SK-N-SH (cell line): ENCODE measurements around the gene MAPK8IP3. TPM values are rescaled to one million over a fixed set of nuclear protein-coding genes. Genes with fewer than 3 reads are reported as not detected.

Experiments
- CTCF ChIA-PET: fragments of 300-600, 350-600 bp; formaldehyde crosslinking; extraction: SDS; loops from one replicate; lab custom pipeline; 2021; lab: Yijun Ruan, JAX
- POLR2A ChIA-PET: fragments of 350-600 bp; sonication (Branson Sonifier 250); formaldehyde crosslinking; extraction: SDS; loops from one replicate; lab custom pipeline; 2020; ENCODE audit warnings: antibody characterized with exemption, inconsistent platforms; lab: Yijun Ruan, JAX
- DNase-seq: peaks from one replicate; pipeline ENCODE4 v3.0.0; 2012
- H2AFZ ChIP-seq: fragments of 200-600 bp; sonication (generic); 2 replicates; pipeline ENCODE4 v1.8.1; 2016; ENCODE audit warnings: antibody characterized with exemption, mild to moderate bottlenecking, low read depth
- H3F3A ChIP-seq: fragments of 200-600 bp; sonication (generic); replicated peaks from 2 replicates; pipeline ENCODE3; 2016; ENCODE audit warnings: antibody characterized with exemption, mild to moderate bottlenecking; ENCODE audit not compliant: insufficient read depth
- H3K27ac ChIP-seq, 2 experiments: fragments of 200-500 bp in 1 of 2; fragments of 200-600 bp in 1 of 2; sonication (Bioruptor generic) in 1 of 2; sonication (generic), shearing (Covaris generic) in 1 of 2; 2 replicates each; pipeline versions ENCODE4 v1.5.1 to v1.6.1; 2014 to 2016; ENCODE audit warnings: low read depth in 2 of 2, inconsistent platforms in 1 of 2, low read length in 1 of 2, mild to moderate bottlenecking in 1 of 2, mixed read lengths in 1 of 2
- H3K27me3 ChIP-seq: fragments of 200-600 bp; sonication (generic), shearing (Covaris generic); 2 replicates; pipeline ENCODE4 v1.6.1; 2016; ENCODE audit warnings: mixed run types; ENCODE audit not compliant: insufficient read depth
- H3K36me3 ChIP-seq, 2 experiments: fragments of 200-500 bp in 1 of 2; fragments of 200-600 bp in 1 of 2; sonication (Bioruptor generic) in 1 of 2; sonication (generic) in 1 of 2; replicated peaks in 1 of 2; 2 replicates each; pipeline versions ENCODE3 to v1.5.1; 2014 to 2016; ENCODE audit warnings: low read length in 1 of 2, mild to moderate bottlenecking in 1 of 2; ENCODE audit not compliant: insufficient read depth in 2 of 2, control insufficient read depth in 1 of 2
- H3K4me1 ChIP-seq, 2 experiments: fragments of 200-500 bp in 1 of 2; fragments of 200-600 bp in 1 of 2; sonication (Bioruptor generic) in 1 of 2; sonication (generic), shearing (Covaris generic) in 1 of 2; 2 replicates each; pipeline versions ENCODE4 v1.5.1 to v1.6.1; 2014 to 2016; ENCODE audit warnings: low read depth in 1 of 2, low read length in 1 of 2, mixed run types in 1 of 2; ENCODE audit not compliant: insufficient read depth in 2 of 2, control insufficient read depth in 1 of 2
- H3K4me2 ChIP-seq: fragments of 200-600 bp; sonication (generic), shearing (Covaris generic); 2 replicates; pipeline ENCODE4 v1.6.1; 2017; ENCODE audit warnings: mixed run types
- H3K4me3 ChIP-seq, 2 experiments: fragments of 200-500 bp in 1 of 2; fragments of 200-600 bp in 1 of 2; sonication (Bioruptor generic) in 1 of 2; sonication (generic), shearing (Covaris generic) in 1 of 2; 2 replicates each; pipeline versions ENCODE4 v1.5.1 to v1.8.1; 2014 to 2016; ENCODE audit warnings: low read depth in 2 of 2, inconsistent platforms in 1 of 2, low read length in 1 of 2, mild to moderate bottlenecking in 1 of 2, mixed read lengths in 1 of 2, moderate library complexity in 1 of 2
- H3K79me2 ChIP-seq: fragments of 200-600 bp; sonication (generic); 2 replicates; pipeline ENCODE4 v1.8.1; 2017; ENCODE audit warnings: mild to moderate bottlenecking; ENCODE audit not compliant: insufficient read depth
- H3K9ac ChIP-seq: fragments of 200-600 bp; sonication (generic); 2 replicates; pipeline ENCODE4 v1.6.1; 2017; ENCODE audit warnings: mixed run types
- H3K9me2 ChIP-seq: fragments of 200-600 bp; sonication (generic); 2 replicates; pipeline ENCODE4 v1.6.1; 2017; ENCODE audit warnings: mixed run types
- H3K9me3 ChIP-seq: fragments of 200-600 bp; sonication (generic); 2 replicates; pipeline ENCODE4 v1.6.1; 2017; ENCODE audit warnings: mixed run types, mild to moderate bottlenecking, moderate library complexity
- H4K20me1 ChIP-seq: fragments of 200-600 bp; sonication (generic); 2 replicates; pipeline ENCODE4 v1.6.1; 2017; ENCODE audit warnings: mild to moderate bottlenecking, mixed run types; ENCODE audit not compliant: insufficient read depth
- ELF1 ChIP-seq: IDR thresholded peaks from 2 replicates; pipeline ENCODE4 v1.4.0; 2012
- EZH2phosphoT487 ChIP-seq: fragments of 200-600 bp; sonication (generic); IDR thresholded peaks from 2 replicates; pipeline ENCODE4 v1.6.1; 2017; ENCODE audit warnings: low read depth, mixed run types, mild to moderate bottlenecking, antibody characterized with exemption, moderate library complexity, borderline replicate concordance
- FOSL2 ChIP-seq: IDR thresholded peaks from 2 replicates; pipeline ENCODE4 v1.4.0; 2012; ENCODE audit warnings: low read depth, mild to moderate bottlenecking, moderate library complexity, borderline replicate concordance
- FOXJ3 ChIP-seq: sonication (generic); formaldehyde crosslinking; IDR thresholded peaks from 2 replicates; pipeline ENCODE4 v1.5.1; 2020; ENCODE audit warnings: mild to moderate bottlenecking, missing genetic modification reagents
- FOXM1 ChIP-seq: IDR thresholded peaks from 2 replicates; pipeline ENCODE4 v1.4.0; 2012; ENCODE audit warnings: low read depth, mild to moderate bottlenecking
- GABPA ChIP-seq: IDR thresholded peaks from 2 replicates; pipeline ENCODE4 v1.4.0; 2012; ENCODE audit warnings: low read depth, mild to moderate bottlenecking
- IRF3 ChIP-seq: fragments of 150-350 bp; IDR thresholded peaks from 2 replicates; pipeline ENCODE4 v1.6.1; 2016; ENCODE audit warnings: mild to moderate bottlenecking, low read depth, low read length
- MXI1 ChIP-seq: IDR thresholded peaks from 2 replicates; pipeline ENCODE4 v1.6.1; 2012; ENCODE audit warnings: mild to moderate bottlenecking, low read depth, low read length, improper control_type of control experiment
- NRF1 ChIP-seq: IDR thresholded peaks from 2 replicates; pipeline ENCODE4 v1.6.1; 2012; ENCODE audit warnings: low read depth, mild to moderate bottlenecking, low read length
- POLR2AphosphoS5 ChIP-seq: IDR thresholded peaks from 2 replicates; pipeline ENCODE4 v1.6.1; 2012; ENCODE audit warnings: low read depth, low read length
- RAD21 ChIP-seq: IDR thresholded peaks from 2 replicates; pipeline ENCODE4 v1.6.1; 2012; ENCODE audit warnings: mild to moderate bottlenecking, low read length
- RXRA ChIP-seq: IDR thresholded peaks from 2 replicates; pipeline ENCODE4 v1.4.0; 2012; ENCODE audit warnings: low read depth, mild to moderate bottlenecking, borderline replicate concordance
- SIN3A ChIP-seq: IDR thresholded peaks from 2 replicates; pipeline ENCODE4 v1.6.1; 2012; ENCODE audit warnings: low read depth, mild to moderate bottlenecking, low read length, moderate library complexity, borderline replicate concordance
- SMC3 ChIP-seq: IDR thresholded peaks from 2 replicates; pipeline ENCODE4 v1.6.1; 2012; ENCODE audit warnings: low read depth, low read length, improper control_type of control experiment
- TAF1 ChIP-seq: IDR thresholded peaks from 2 replicates; pipeline ENCODE4 v1.6.1; 2012; ENCODE audit warnings: low read depth, mild to moderate bottlenecking, low read length, moderate library complexity, borderline replicate concordance
- TCF12 ChIP-seq: IDR thresholded peaks from 2 replicates; pipeline ENCODE4 v1.4.0; 2012
- USF1 ChIP-seq: IDR thresholded peaks from 2 replicates; pipeline ENCODE4 v1.4.0; 2012; ENCODE audit warnings: low read depth, borderline replicate concordance
- YY1 ChIP-seq: IDR thresholded peaks from 2 replicates; pipeline ENCODE4 v1.4.0; 2012; ENCODE audit warnings: low read depth, mild to moderate bottlenecking
- WGBS: methylation state at CpG from one replicate; pipeline ENCODE4 v1.1.6; 2017; ENCODE audit warnings: low lambda C conversion rate; 5-methylcytosine and 5-hydroxymethylcytosine counted together
- polyA plus RNA-seq, 3 experiments: library from polyadenylated mRNA; depleted of rRNA; stranded (reverse); fragments of >200 nt; gene quantifications; 2 replicates each; pipeline ENCODE4 v1.2.3, GENCODE V29; 2012
- TF ChIP-seq, protein P1 (sequence below): IDR thresholded peaks from 2 replicates; pipeline ENCODE4 v1.4.0; 2012; ENCODE audit warnings: low read depth
- TF ChIP-seq, protein P2 (sequence below): IDR thresholded peaks from 2 replicates; pipeline ENCODE4 v1.6.1; 2012; ENCODE audit warnings: mild to moderate bottlenecking, low read depth, low read length, moderate library complexity
- TF ChIP-seq, protein P3 (sequence below): IDR thresholded peaks from 2 replicates; pipeline ENCODE4 v1.4.0; 2012; ENCODE audit warnings: low read depth, borderline replicate concordance

The MAPK8IP3 gene
- polyA plus RNA-seq, 1 of the 3 experiments (the other 2 are of a cell fraction) = 57.3 TPM

- TF ChIP-seq NRF1 (no peak), RAD21 (no peak), FOXM1 (no peak), TCF12 (no peak), SIN3A (no peak)
- TF ChIP-seq, protein P1, sequence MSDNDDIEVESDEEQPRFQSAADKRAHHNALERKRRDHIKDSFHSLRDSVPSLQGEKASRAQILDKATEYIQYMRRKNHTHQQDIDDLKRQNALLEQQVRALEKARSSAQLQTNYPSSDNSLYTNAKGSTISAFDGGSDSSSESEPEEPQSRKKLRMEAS = no peak
- TF ChIP-seq, protein P2, sequence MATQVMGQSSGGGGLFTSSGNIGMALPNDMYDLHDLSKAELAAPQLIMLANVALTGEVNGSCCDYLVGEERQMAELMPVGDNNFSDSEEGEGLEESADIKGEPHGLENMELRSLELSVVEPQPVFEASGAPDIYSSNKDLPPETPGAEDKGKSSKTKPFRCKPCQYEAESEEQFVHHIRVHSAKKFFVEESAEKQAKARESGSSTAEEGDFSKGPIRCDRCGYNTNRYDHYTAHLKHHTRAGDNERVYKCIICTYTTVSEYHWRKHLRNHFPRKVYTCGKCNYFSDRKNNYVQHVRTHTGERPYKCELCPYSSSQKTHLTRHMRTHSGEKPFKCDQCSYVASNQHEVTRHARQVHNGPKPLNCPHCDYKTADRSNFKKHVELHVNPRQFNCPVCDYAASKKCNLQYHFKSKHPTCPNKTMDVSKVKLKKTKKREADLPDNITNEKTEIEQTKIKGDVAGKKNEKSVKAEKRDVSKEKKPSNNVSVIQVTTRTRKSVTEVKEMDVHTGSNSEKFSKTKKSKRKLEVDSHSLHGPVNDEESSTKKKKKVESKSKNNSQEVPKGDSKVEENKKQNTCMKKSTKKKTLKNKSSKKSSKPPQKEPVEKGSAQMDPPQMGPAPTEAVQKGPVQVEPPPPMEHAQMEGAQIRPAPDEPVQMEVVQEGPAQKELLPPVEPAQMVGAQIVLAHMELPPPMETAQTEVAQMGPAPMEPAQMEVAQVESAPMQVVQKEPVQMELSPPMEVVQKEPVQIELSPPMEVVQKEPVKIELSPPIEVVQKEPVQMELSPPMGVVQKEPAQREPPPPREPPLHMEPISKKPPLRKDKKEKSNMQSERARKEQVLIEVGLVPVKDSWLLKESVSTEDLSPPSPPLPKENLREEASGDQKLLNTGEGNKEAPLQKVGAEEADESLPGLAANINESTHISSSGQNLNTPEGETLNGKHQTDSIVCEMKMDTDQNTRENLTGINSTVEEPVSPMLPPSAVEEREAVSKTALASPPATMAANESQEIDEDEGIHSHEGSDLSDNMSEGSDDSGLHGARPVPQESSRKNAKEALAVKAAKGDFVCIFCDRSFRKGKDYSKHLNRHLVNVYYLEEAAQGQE = no peak
- TF ChIP-seq, protein P3, sequence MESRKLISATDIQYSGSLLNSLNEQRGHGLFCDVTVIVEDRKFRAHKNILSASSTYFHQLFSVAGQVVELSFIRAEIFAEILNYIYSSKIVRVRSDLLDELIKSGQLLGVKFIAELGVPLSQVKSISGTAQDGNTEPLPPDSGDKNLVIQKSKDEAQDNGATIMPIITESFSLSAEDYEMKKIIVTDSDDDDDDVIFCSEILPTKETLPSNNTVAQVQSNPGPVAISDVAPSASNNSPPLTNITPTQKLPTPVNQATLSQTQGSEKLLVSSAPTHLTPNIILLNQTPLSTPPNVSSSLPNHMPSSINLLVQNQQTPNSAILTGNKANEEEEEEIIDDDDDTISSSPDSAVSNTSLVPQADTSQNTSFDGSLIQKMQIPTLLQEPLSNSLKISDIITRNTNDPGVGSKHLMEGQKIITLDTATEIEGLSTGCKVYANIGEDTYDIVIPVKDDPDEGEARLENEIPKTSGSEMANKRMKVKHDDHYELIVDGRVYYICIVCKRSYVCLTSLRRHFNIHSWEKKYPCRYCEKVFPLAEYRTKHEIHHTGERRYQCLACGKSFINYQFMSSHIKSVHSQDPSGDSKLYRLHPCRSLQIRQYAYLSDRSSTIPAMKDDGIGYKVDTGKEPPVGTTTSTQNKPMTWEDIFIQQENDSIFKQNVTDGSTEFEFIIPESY = no peak
Observed at GRCh38 chr16:1740234-1740633, 34.2 kb downstream of the MAPK8IP3 start (continued).

DNA sequence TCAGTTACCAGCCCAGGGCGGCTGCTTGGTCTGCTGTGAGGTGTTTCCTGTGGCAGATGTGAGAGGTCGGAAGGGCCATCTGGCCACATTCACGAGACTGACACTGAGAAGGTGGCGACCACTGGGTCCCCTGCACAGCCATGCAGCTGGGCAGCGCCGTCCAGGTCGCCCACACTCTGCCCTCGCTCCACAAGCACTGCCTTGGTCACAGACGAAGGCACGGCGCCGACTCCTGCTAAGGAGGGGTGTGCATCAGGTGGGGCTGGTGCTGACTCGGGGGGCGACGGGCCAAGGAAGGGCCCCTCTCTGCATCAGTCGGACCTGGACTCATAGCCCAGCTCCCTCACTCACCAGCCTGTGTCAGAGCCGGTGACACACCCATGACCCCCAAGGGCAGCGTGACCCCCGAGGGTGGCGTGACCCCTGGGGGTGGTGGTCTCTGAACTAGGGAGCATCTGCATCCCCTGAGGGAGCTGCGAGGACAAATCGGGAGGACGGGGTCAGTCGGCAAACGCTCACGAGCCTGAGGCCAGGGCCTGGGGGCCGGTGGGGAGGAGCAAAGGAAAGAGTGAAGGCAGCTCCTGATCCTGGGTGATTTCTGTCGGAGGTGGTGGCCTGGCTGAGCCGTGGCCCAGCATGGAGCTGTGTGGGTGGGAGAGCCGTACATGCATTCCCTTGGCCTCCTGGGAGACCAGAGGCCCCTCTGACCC, 34.9 kb downstream of the MAPK8IP3 start:
- ChIA-PET POLR2A (no interaction called here), CTCF (interaction anchor here (1.1 kb wide), 1 partner anchor 17 kb away, joined by 3 read pairs; no protein-coding TSS in a partner anchor)
- H3K4me2 ChIP-seq = no peak overlapping the region
- H3K36me3 ChIP-seq = peaks cover 0 to 33% of the 10 kb centered on the region in 2 experiments
- H3K9me3 ChIP-seq = no peaks in the 10 kb centered on the region
- H3K27ac ChIP-seq = no peak overlapping the region
- 0 out of 2 replicates have a peak, but pooled peaks cover 4% of the 10 kb centered on the region for H3K79me2 ChIP-seq
- no peaks in the 10 kb centered on the region for H4K20me1 ChIP-seq
- WGBS = 95% methylated on average over 24 of the region's 30 CpGs
- peaks cover 33% of the 10 kb centered on the region for H3F3A ChIP-seq
- no peaks in the 10 kb centered on the region for H3K27me3 ChIP-seq
- no peaks in the 10 kb centered on the region for H3K9me2 ChIP-seq
- no peak for DNase-seq
- no peak overlapping the region for H2AFZ ChIP-seq
- no peak overlapping the region for H3K9ac ChIP-seq
- H3K4me1 ChIP-seq = no peaks in the 10 kb centered on the region
- H3K4me3 ChIP-seq = no peak overlapping the region
- TF ChIP-seq YY1 (no peak), FOXJ3 (CRISPR knock-in tag) (no peak), GABPA (no peak), NRF1 (no peak), EZH2phosphoT487 (no peak), ELF1 (no peak), RXRA (no peak), SMC3 (no peak), USF1 (no peak), RAD21 (no peak), IRF3 (no peak), TAF1 (no peak), FOSL2 (no peak), POLR2AphosphoS5 (no peak), MXI1 (no peak), FOXM1 (no peak)
- TF ChIP-seq, protein P3 = no peak
